GM12891 (cell line): Measurements from ENCODE around the gene SIX5.

Source experiments
- PAX5 ChIP-seq: IDR thresholded peaks from 2 replicates; pipeline ENCODE4 v1.6.1; 2011; ENCODE audit warnings: low read length, moderate library complexity, mild to moderate bottlenecking; ENCODE audit not compliant: insufficient read depth, severe bottlenecking
- POLR2A ChIP-seq: IDR thresholded peaks from 2 replicates; pipeline ENCODE4 v1.6.1; 2011; ENCODE audit warnings: low read depth, low read length, control low read depth
- POLR2AphosphoS5 ChIP-seq: IDR thresholded peaks from 2 replicates; pipeline ENCODE4 v1.6.1; 2011; ENCODE audit warnings: low read depth, low read length, control low read depth
- SPI1 ChIP-seq: IDR thresholded peaks from 2 replicates; pipeline ENCODE4 v1.6.1; 2011; ENCODE audit warnings: low read depth, low read length, control low read depth
- TAF1 ChIP-seq: IDR thresholded peaks from 2 replicates; pipeline ENCODE4 v1.6.1; 2011; ENCODE audit warnings: low read depth, low read length, control low read depth

DNA sequence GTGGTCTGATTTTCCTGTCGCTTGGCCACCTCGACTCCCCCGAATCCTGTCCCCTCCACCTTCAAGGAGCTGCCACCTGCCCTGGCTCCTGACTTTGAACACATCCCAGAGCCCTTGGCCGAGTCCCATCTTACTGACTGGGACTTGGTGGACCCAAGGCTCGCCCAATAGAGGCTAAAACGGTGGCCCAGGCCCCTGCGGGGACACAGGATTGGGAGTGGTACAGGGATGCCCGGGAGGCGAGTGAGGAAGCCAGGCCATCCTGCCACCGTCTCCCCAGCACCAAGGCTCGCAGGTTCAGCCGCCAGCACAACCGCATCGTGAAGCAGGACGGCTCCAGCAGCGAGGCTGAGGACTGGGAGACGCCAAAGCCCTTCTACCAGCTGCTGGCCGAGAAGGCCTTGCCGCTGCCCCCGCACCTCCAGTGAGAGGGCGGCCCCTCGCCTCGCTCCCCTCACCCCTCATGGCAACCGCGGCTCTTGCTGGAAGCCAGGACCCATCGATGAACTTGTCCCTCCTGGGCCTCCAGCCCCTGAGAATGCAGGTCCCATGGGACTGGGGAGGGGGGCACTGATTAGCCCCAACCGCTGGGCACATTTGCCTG is 5.3 kb downstream of the SIX5 start:
- TF ChIP-seq POLR2A (no peak), POLR2AphosphoS5 (no peak), TAF1 (no peak), SPI1 (no peak), PAX5 (no peak)
